ENCODE results near the gene IL2RA.

DNA sequence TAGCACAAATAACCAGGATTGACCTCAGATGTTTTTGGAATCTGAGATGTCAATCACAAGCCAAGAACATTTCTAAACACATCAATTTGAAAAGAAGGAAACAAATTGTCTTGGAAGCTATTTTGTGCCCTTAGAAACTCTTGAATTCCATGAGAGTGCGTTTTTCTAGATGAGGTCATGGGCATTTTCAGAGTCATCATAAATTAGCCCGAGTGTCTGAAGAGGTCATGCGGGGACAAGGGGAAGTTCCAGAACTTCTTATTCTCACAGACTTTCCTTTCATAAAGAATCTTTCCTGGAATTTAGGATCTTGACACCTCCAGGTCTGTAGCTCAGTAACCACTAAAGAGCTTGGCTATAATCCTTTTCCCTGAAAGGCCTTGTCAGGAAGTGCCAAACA, 28.2 kb downstream of the IL2RA start:
- TF ChIP-seq, protein P1, sequence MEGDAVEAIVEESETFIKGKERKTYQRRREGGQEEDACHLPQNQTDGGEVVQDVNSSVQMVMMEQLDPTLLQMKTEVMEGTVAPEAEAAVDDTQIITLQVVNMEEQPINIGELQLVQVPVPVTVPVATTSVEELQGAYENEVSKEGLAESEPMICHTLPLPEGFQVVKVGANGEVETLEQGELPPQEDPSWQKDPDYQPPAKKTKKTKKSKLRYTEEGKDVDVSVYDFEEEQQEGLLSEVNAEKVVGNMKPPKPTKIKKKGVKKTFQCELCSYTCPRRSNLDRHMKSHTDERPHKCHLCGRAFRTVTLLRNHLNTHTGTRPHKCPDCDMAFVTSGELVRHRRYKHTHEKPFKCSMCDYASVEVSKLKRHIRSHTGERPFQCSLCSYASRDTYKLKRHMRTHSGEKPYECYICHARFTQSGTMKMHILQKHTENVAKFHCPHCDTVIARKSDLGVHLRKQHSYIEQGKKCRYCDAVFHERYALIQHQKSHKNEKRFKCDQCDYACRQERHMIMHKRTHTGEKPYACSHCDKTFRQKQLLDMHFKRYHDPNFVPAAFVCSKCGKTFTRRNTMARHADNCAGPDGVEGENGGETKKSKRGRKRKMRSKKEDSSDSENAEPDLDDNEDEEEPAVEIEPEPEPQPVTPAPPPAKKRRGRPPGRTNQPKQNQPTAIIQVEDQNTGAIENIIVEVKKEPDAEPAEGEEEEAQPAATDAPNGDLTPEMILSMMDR (conservative IDR thresholded peaks at IDR 0.05): no peak
- TF ChIP-seq ZFX (IDR thresholded peaks at IDR 0.05): no peak

Measured in C4-2B (cell line).